Stomach (tissue), 4 donors: ENCODE results near the gene SMIM41.

Experiments
- CTCF ChIP-seq, 7 experiments: fragments of 450-650 bp in 4 of 7; fragments of 200-600 bp in 3 of 7; sonication (generic) in 3 of 7; IDR thresholded peaks; one replicate each; pipeline ENCODE4 v1.5.1; 2016 to 2019; ENCODE audit warnings: antibody characterized with exemption in 7 of 7, control low read depth in 2 of 7, mild to moderate bottlenecking in 1 of 7
- EP300 ChIP-seq: sonication (generic); formaldehyde crosslinking; IDR thresholded peaks from one replicate; pipeline ENCODE4 v1.6.1; 2017; ENCODE audit warnings: antibody characterized with exemption
- POLR2A ChIP-seq, 4 donors: fragments of 450-650 bp; IDR thresholded peaks; one replicate each; pipeline ENCODE4 v1.6.1; 2016; ENCODE audit warnings: antibody characterized with exemption in 4 of 4, control low read depth in 2 of 4, mild to moderate bottlenecking in 1 of 4, moderate library complexity in 1 of 4
- POLR2AphosphoS5 ChIP-seq, 3 donors: sonication (generic); formaldehyde crosslinking; IDR thresholded peaks; one replicate each; pipeline ENCODE4 v1.6.1; 2016; ENCODE audit warnings: antibody characterized with exemption in 3 of 3

GRCh38 chr12:52141875-52142274, 62.4 kb downstream of the SMIM41 start:
- TF ChIP-seq POLR2AphosphoS5 (IDR thresholded peaks at IDR 0.05) (no peak), CTCF (IDR thresholded peaks at IDR 0.05) (no peak), POLR2A (IDR thresholded peaks at IDR 0.05) (no peak), EP300 (no peak)
